DOHH2 (cell line): ENCODE measurements around the gene MLLT3.

Experiments used
- CTCF ChIP-seq: fragments of 200-600 bp; sonication (generic); IDR thresholded peaks from one replicate; pipeline ENCODE4 v1.5.1; 2014; ENCODE audit warnings: antibody characterized with exemption, mild to moderate bottlenecking, low read depth, low read length; ENCODE audit not compliant: poor library complexity, severe bottlenecking
- EZH2phosphoT487 ChIP-seq: fragments of 200-600 bp; sonication (generic); IDR thresholded peaks from 2 replicates; pipeline ENCODE4 v1.6.1; 2017; ENCODE audit warnings: borderline replicate concordance, mild to moderate bottlenecking, antibody characterized with exemption, low read length, moderate library complexity, mixed read lengths

- TF ChIP-seq CTCF (no peak), EZH2phosphoT487 (no peak)
Measured at GRCh38 chr9:20397348-20397747, 225.0 kb downstream of the MLLT3 start.
